Hypothalamus (tissue), 51 donors: ENCODE data around the gene GRB2.
"Not testable (repeated sequence)": the region's sequence is repeated elsewhere in the genome, so short reads cannot be mapped to it uniquely, and the experiment has no call there.

Experiments used
- DNase-seq, 51 donors: peaks; one replicate each; lab custom pipeline; 2025; lab: John Stamatoyannopoulos, UW

GRB2 gene

DNA sequence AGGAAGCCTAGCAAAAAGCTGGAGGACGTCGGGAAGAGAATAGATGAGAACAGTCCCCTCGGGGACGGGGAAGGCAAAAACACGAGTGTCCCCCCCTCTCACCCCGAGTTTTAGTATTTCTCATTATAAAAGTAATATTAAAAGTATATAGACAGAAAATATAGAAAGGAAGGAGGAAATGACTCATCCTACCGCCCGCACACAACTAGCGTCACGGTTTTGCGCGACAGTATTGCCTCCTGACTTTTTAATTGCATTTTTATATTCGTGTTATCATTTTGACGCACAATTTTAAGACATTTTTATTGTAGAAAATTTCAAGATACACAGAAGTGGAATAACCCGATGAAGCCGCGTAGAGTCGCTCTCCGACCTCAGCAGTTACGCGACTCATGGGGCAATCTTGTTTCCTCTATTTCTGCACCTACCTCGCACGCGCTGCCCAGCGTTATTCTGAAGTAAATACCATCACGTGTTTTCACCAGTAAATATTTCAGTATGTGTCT, 115.6 kb downstream of the GRB2 start:
- peak in 18 of 51 donors; percentile 9 to 76 (median 29) for DNase-seq

DNA sequence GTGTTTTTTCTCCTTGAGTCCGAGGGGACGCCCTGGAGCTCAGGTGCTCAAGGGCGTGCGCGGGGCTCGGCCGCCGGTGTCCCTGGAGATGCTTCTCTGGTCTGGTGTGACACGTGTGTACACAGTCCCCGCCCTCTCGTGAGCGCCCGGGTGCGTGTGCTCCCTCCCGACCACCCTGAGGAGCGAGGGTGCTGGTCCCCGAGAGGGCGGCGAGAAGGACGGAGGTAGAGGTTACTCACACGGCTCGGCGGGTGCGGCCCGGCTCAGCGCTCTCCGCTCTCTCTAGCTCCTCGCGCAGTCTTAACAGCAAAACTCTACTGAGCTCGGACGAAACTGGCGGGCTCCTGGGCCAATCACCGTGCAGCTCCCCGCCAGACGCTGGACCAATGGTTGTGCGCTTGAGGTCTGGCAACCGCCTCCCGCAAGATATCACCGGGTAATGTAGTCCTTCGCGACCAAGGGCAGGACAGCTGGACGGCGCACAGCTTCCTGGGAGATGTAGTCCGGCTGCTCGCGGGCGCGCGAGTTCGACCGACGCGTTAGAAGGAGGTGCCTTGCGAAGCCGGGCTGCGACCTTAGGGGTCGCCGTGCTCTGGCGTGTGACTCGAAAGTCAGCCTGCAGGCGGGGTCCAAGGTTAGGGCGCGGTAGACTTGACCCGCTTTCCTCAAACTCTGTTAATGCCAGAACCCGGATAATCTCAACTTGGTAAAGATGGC, 116.2 kb downstream of the GRB2 start, which contains the start of gene SLC25A19:
Gene SLC25A19, minus strand, starts transcription at position 319 of the 717 bp plus-strand sequence. CDS start 2,669 bp downstream, outside the sequence.
- peak; percentile 71 to 99 (median 97) for DNase-seq

DNA sequence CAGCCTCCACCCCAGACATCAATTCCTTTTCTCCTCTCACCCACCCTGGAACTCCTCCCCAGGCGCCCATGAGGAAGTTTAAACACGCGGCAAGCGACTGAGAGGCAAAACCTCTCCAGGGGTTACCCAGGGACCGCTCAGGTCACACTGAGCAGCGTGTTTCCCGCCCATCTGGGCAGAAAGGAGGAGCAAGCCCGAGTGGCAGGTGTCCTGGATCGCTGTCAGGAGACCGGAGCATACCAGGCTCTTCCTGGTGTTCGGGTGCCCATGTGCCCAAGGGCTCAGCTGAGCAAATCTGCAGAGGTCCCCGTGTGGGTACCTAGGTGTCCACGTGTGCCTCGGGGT, 116.7 kb downstream of the GRB2 start:
- peak in 5 of 51 donors; percentile 43 to 65 (median 57) for DNase-seq

DNA sequence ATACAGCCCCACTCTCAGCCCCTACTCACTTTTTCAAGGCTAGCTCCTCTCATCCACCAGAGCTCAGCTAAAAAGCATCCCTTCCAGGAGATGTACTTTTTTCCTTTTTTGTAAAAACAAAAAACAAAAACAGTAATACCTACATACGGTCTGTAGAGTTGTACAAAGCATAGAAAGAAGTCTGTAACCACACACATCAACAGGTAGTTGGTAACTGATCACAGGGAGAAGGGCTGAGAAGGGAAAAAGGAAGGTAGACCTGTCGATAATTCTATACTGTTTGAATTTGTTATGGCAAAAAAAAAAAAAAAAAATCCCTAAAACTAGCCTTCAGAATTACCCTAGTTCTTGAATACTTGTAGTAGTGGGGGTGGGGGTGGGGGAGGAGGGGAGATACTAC, 117.1 kb downstream of the GRB2 start:
- no peak for DNase-seq

DNA sequence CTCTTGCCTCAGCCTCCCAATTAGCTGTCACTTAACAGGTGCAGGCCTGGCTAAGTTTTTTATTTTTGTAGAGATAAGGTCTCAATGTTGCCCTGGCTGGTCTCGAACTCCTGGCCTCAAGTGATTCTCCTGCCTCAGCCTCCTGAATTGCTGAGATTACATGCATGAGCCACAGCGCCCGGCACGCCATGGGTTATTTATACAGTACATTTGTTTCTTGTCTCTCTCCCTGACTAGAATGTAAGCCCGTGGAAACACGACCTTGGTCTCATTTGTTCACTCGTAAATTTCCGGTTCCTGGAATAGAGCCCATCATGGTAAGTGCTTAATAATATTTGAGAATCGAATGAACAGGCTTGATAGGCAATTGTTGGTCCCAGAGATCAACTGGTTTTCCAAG, 118.3 kb downstream of the GRB2 start:
- no peak for DNase-seq

DNA sequence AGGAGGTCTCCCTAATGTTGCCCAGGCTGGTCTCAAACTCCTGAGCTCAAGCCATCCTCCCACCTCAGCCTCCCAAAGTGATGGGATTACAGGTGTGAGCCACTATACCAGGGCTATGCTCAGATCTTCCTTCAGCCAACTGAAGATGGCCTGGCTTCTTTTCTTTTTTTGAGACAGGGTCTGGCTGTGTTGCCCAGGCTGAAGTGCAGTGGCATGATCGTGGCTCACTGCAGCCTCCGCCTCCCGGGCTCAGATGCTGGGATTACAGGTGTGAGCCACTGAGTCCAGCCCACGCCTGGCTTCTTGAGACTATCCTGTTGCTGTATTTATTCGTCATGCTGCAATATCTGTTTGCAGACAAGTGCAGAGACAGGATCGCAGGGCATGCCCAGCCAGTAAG, 120.4 kb downstream of the GRB2 start:
- DNase-seq = no peak

DNA sequence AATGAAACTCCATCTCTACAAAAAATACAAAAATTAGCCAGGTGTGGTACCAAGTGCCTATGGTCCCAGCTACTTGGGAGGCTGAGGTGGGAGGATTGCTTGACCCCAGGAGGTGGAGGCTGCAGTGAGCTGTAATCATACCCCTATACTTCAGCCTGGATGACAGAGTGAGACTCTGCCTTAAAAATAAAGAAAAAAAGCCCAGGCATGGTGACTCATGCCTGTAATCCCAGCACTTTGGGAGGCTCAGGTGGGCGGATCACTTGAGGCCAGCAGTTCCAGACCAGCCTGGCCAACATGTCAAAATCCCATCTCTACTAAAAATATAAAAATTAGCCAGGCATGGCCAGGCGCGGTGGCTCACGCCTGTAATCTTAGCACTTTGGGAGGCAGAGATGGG, 125.3 kb downstream of the GRB2 start:
- DNase-seq = not testable (repeated sequence)

DNA sequence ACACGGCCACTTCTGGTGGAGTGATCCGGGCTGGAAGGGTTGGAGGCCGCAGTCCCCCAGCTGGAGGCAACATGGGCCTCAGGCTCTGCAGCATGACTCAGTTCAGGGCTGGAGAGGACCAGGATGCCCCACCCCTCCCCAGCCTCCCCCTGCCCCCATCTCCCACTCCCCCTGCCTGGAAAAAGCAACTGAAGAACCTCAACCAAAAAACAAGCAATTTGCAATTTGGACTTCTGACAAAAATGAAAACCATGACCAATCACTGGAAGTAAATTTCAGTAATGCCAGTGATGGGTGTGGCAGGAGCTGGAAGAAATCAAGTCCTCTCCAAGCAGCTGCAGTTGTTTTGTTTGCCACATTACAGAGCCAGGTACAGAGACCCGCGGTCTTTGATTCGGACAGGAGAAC, 127.8 kb downstream of the GRB2 start:
- DNase-seq = no peak

DNA sequence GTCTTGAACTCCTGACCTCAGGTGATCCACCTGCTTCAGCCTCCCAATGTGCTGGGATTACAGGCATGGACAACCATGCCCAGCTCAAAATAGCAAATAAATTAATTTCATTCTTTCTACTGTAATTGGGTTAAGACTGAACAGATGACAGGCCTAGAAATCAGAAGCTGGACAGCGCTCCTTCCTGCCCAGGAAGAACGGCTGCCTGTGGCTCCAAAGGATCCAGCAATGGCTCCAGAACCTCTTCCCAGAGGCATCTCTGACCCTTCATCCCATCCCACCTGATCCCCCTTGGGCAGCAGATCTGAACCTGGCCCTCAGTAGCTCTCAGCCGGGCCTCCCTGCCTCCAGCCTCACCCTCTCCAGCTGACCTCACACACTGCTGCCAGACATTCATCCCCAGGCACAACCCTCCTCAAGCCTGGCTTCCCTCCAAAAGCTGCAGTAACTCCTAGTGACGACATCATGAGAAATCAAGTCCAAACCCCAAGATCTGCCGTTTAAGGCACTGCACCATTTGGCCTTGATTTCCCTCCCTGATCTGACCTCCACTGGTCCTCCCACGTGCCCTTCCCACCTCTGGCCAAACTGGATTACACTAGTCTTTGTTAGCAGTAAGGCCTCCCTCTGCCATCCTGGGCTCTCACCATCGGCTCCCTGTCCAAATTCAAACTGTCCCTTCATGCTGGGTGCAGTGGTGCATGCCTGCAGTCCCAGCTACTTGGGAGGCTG, 131.3 kb downstream of the GRB2 start:
- DNase-seq = no peak

DNA sequence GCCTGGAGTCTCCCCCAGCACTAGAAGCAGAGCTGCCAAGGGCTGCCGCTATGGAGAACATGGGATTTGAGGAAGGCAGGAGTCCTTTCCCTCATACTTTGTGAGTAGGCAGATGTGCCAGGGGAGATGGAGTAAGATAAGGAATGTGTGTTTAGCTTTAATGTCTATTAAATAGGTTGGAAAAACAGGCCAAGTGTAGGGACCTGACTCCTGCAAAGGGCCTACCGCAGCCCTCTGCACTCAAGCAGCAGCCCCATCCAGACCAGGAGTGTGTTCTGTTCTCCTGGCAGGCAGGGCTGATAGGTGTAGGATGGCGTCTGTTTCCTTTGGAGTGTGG, 132.7 kb downstream of the GRB2 start:
- peak in 1 of 51 donors; percentile 52 for DNase-seq

DNA sequence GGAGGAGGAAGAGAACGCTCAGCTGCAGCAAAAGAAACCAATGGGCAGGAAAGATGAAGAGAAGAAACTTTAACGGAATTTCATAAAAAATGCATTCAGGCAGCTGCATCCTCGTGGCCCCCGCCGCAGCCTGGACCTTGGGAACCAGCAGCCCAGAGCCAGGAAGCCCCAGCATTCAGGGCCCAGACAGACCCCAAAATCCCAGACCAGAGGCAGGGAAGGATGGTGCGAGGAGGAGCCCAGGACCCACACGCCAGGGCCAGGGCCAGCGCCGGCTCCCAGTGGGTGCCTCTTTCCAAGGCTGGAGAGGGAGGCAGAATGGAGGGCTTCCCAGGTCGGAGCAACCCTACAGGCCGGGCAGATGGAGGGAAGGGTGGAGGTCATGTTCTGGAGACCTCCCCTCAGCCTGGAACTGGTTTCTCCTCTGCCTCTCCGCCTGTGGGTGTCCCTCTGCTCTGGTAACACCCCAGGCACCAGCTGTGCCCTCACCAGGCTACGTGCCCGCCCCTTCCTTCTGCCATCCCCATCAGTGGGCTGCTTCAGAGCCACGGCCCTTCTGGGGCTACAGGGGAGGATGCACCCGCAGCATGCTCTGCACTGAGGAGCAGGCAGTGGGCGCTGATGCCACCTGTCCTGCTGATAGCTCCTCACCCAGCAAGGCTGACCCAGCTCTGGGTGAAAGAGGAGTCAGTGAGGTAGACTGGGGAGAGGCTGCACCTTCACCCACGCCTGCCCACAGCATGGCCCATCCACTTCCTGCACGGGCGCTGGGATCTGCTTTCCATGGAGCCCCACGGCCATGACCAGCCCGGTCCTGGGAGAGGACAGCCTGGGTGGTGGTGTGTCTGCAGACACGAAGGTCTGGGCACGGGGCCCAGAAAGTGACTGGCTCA, 133.3 kb downstream of the GRB2 start:
- DNase-seq = peak in 18 of 51 donors; percentile 9 to 54 (median 27)

DNA sequence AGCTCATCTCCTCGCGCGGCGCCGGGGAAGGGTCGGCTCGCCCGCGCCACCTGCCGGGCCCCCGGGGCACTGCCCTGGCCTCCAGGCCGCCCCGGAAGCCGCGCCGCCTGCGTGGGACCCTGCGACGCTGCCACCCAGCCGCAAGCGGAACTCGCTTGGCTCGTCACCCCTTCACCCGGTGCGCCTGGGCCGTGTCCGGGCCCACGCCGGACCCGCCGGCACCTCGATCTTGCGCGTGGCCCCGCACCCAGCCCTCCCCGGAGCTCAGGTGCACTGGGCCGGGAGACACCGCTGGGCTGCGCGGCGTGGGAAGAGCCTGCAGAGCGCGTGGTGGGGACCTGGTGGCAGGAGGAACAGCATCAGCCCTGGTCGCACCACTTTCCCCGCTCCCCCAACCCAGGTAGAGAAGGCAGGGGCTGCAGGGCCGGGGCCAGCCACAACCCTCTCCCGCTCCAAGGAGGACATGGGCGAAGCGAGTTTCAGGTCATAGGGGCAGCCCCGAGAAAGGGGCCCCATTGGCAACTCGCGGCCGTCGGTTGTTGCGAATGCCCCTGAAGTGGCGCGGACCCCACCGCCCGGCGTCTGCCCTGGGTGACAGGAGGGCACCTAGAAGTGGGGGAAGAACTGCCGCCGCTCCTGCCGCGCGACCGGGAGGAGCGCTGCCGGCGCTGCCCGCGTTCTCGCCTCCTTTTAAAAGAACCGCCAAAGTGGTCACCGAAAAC, 134.1 kb downstream of the GRB2 start:
- DNase-seq = peak in 50 of 51 donors; percentile 28 to 88 (median 64)

DNA sequence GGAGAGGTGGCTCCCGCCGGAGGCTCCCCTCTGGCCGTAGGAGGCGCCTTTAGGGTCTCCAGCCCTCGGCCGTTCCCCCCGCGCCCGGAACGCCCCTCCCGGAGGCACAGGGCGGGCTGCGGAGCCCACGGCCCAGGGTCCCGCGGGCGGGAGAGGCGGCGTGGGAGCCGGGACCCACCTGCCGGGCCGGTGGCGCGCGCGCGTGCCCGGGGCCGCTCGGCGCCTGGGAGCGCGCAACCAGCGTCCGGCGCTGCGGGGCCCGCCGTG, 134.6 kb downstream of the GRB2 start, which contains the start of gene MIF4GD:
Gene MIF4GD, minus strand, starts transcription at position 266 of the 267 bp plus-strand sequence. CDS start 1,036 bp downstream, outside the sequence.
- peak in 2 of 51 donors; percentile 62 to 66 for DNase-seq

DNA sequence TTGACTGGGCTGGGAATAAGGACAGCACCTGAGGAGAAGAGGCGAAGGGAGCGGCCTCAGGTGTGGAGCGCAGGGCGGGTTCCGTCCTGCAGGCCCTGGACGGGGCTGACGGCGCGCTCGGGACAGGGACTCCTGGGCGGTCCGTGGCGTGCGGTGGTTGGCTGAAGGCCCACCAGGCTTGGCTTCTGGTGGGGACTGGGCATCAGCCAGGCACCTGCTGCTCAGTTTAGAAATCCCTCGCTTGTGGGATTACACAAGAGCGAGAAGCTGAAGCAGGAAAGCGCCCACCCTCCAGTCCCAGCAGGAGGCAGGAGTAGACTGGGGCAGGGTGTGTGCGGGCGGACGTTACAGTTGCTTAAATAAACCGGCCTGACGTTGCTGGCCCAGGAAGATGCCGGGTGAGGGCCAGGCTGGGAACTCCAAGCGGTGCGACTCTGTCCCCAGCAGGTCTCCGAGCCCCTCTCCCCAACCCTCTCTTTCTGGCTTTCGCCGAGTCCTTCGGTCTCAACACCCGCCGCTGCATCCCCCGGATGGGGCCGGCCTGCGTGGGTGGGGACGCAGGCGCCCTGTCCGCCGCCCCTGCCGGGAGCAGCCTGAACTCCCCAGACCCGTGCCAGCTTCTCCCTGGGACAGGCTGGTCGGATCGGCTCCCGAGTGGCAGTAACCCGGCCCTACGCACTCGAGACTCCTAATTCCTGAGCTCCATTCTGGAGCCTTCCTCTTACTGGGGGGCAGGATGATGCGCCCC, 135.1 kb downstream of the GRB2 start:
- peak in 33 of 51 donors; percentile 25 to 78 (median 56) for DNase-seq

DNA sequence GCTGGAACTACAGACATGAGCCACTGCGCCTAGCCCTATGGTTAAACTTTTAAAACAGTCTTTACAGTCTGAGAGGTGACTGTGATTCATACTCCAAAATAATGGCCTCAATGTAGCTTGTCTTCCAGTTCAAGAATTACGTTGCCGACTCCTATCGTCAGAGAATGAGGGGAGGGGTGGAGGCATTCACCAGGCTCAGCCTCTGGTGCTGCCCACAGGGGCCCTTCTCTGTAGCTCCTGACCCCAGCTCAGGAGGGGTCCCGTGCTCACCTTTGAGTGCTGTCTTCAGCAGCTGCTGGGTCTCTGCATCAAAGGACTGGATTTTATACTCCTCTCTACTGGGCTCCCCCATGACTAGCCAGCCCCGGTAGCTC, 135.6 kb downstream of the GRB2 start:
- no peak for DNase-seq
